Trophoblast cell (in vitro differentiated cells and primary cell): ENCODE measurements around the gene GNG5.
"Not testable (repeated sequence)": the region's sequence is repeated elsewhere in the genome, so short reads cannot be mapped to it uniquely, and the experiment has no call there.

Source experiments
- DNase-seq, 2 donors: peaks; one replicate each; pipeline ENCODE4 v3.0.0-alpha.2; 2016
- H2AFZ ChIP-seq: 2 replicates; pipeline ENCODE4 v1.6.1; 2013; ENCODE audit warnings: low read length, moderate library complexity, mild to moderate bottlenecking; ENCODE audit not compliant: insufficient read depth, poor library complexity
- H2AK5ac ChIP-seq: 2 replicates; pipeline ENCODE4 v1.6.1; 2013; ENCODE audit warnings: mild to moderate bottlenecking, low read length
- H2BK120ac ChIP-seq: 2 replicates; pipeline ENCODE4 v1.6.1; 2013; ENCODE audit warnings: low read length, mild to moderate bottlenecking, moderate library complexity; ENCODE audit not compliant: insufficient read depth, poor library complexity
- H2BK12ac ChIP-seq: 2 replicates; pipeline ENCODE4 v1.6.1; 2013; ENCODE audit warnings: mild to moderate bottlenecking, low read length, moderate library complexity
- H2BK5ac ChIP-seq: 2 replicates; pipeline ENCODE4 v1.6.1; 2013; ENCODE audit warnings: low read length, low read depth, moderate library complexity, mild to moderate bottlenecking; ENCODE audit not compliant: poor library complexity
- H3K14ac ChIP-seq: 2 replicates; pipeline ENCODE4 v1.6.1; 2013; ENCODE audit warnings: mild to moderate bottlenecking, low read length
- H3K18ac ChIP-seq: 2 replicates; pipeline ENCODE4 v1.6.1; 2013; ENCODE audit warnings: mild to moderate bottlenecking, low read length
- H3K23ac ChIP-seq: 2 replicates; pipeline ENCODE4 v1.6.1; 2013; ENCODE audit warnings: low read length
- H3K27ac ChIP-seq: 2 replicates; pipeline ENCODE4 v1.5.1; 2013; ENCODE audit warnings: low read depth, mild to moderate bottlenecking, inconsistent platforms, low read length, moderate library complexity
- H3K27me3 ChIP-seq: 2 replicates; pipeline ENCODE4 v1.6.1; 2013; ENCODE audit warnings: inconsistent platforms, mild to moderate bottlenecking, low read length, moderate library complexity; ENCODE audit not compliant: insufficient read depth
- H3K36me3 ChIP-seq, 2 experiments: 1 replicate in 1 of 2; 2 replicates in 1 of 2; pipeline ENCODE4 v1.6.1; 2013; ENCODE audit warnings: low read length in 2 of 2, mild to moderate bottlenecking in 2 of 2, moderate library complexity in 1 of 2; ENCODE audit not compliant: insufficient read depth in 2 of 2, control insufficient read depth in 1 of 2
- H3K4ac ChIP-seq: 2 replicates; pipeline ENCODE4 v1.6.1; 2013; ENCODE audit warnings: low read depth, mild to moderate bottlenecking, low read length, moderate library complexity
- H3K4me1 ChIP-seq, 2 experiments: 1 replicate in 1 of 2; 2 replicates in 1 of 2; pipeline ENCODE4 v1.6.1; 2013; ENCODE audit warnings: low read length in 2 of 2, mild to moderate bottlenecking in 2 of 2, moderate library complexity in 1 of 2; ENCODE audit not compliant: insufficient read depth in 2 of 2, control insufficient read depth in 1 of 2
- H3K4me2 ChIP-seq: 2 replicates; pipeline ENCODE4 v1.6.1; 2013; ENCODE audit warnings: inconsistent platforms, mild to moderate bottlenecking, low read length, moderate library complexity
- H3K4me3 ChIP-seq: 2 replicates; pipeline ENCODE4 v1.5.1; 2013; ENCODE audit warnings: mild to moderate bottlenecking, low read depth, low read length, inconsistent platforms
- H3K79me1 ChIP-seq: one replicate; pipeline ENCODE4 v1.6.1; 2013; ENCODE audit warnings: low read length
- H3K79me2 ChIP-seq: 2 replicates; pipeline ENCODE4 v1.6.1; 2013; ENCODE audit warnings: low read length, mild to moderate bottlenecking; ENCODE audit not compliant: control insufficient read depth, insufficient read depth, poor library complexity
- H3K9ac ChIP-seq: 2 replicates; pipeline ENCODE4 v1.6.1; 2013; ENCODE audit warnings: mild to moderate bottlenecking, low read length
- H3K9me3 ChIP-seq: 2 replicates; pipeline ENCODE4 v1.6.1; 2013; ENCODE audit warnings: low read depth, mild to moderate bottlenecking, control low read depth, inconsistent platforms, low read length; ENCODE audit not compliant: insufficient read depth
- H4K12ac ChIP-seq: 2 replicates; pipeline ENCODE4 v1.6.1; 2013; ENCODE audit warnings: low read depth, mild to moderate bottlenecking, low read length, moderate library complexity
- H4K8ac ChIP-seq: 2 replicates; pipeline ENCODE4 v1.6.1; 2013; ENCODE audit warnings: low read depth, mild to moderate bottlenecking, low read length, moderate library complexity
- H4K91ac ChIP-seq: one replicate; pipeline ENCODE4 v1.6.1; 2013; ENCODE audit warnings: low read depth, mild to moderate bottlenecking, low read length, moderate library complexity
- WGBS: extraction: QIAGEN DNeasy Blood & Tissue Kit; methylation state at CpG from one replicate; pipeline ENCODE4 v1.1.7; 2013; ENCODE audit warnings: missing lambda C conversion rate; ENCODE audit not compliant: insufficient read length, insufficient coverage; ENCODE audit errors: extremely low coverage; 5-methylcytosine and 5-hydroxymethylcytosine counted together

The GNG5 gene

DNA sequence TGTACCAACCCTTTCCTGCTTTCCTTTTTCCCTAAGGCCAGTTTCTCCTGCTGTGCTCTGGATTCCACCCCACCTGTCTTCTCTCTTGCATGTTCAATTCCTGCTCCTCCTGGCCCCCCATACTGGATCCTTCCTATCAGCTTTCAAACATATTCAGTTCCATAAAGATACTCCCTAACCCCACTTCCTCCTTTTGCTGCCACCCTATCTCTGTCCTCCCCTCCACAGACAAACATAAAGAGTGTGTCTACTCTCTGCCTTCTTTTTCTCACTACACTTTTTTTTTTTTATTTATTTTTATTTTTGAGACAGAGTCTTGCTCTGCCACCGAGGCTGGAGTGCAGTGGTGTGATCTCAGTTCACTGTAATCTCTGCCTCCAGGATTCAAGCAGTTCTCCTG is 44.3 kb downstream of the GNG5 start:
- Histone ChIP-seq H3K79me2 (no peaks in the 10 kb centered on the region), H3K4ac (no peak overlapping the region), H2BK120ac (no peak overlapping the region), H3K14ac (no peak overlapping the region), H3K23ac (no peak overlapping the region), H3K4me1 (no peaks in the 10 kb centered on the region), H3K4me2 (no peak overlapping the region), H3K9ac (no peak overlapping the region), H4K12ac (no peak overlapping the region), H4K91ac (no peak overlapping the region), H3K79me1 (no peaks in the 10 kb centered on the region), H2AK5ac (no peak overlapping the region), H3K4me3 (no peak overlapping the region), H3K9me3 (peaks cover 1% of the 10 kb centered on the region), H3K18ac (no peak overlapping the region), H3K27ac (no peak overlapping the region), H2BK12ac (no peak overlapping the region), H2BK5ac (no peak overlapping the region), H3K36me3 (no peaks in the 10 kb centered on the region), H3K27me3 (no peaks in the 10 kb centered on the region), H4K8ac (no peak overlapping the region), H2AFZ (no peak overlapping the region)
- no CpG with 5 or more reads among the region's 1 CpG for WGBS
- DNase-seq, result no peak

DNA sequence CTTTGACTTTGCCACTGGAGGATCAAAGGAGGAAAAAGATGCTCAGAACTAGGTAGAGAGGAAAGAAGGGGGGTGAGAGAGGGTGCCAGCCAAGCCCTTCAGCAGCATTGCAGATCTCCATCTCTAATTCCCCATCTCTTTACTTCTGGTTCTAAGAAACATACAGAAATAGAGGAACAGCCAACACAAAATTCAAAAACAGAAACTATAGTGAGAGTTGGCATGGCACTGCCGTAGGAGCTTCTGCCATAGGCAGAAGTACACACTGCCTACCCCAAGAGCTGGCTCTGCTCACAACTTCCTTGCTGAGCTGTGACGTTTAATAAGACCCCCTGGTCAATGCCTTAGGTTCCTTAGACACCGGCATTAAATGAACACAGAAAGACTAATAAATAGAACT is 53.9 kb downstream of the GNG5 start:
- Histone ChIP-seq H2AK5ac (no peak overlapping the region), H2BK120ac (no peak overlapping the region), H3K14ac (no peak overlapping the region), H3K79me2 (no peaks in the 10 kb centered on the region), H2BK5ac (no peak overlapping the region), H3K4me1 (no peaks in the 10 kb centered on the region), H2AFZ (no peak overlapping the region), H4K8ac (no peak overlapping the region), H3K79me1 (no peaks in the 10 kb centered on the region), H3K4me3 (no peak overlapping the region), H3K4ac (no peak overlapping the region), H2BK12ac (no peak overlapping the region), H3K27me3 (no peaks in the 10 kb centered on the region), H3K23ac (no peak overlapping the region), H4K91ac (no peak overlapping the region), H4K12ac (no peak overlapping the region), H3K4me2 (no peak overlapping the region), H3K27ac (no peak overlapping the region), H3K9me3 (no peaks in the 10 kb centered on the region), H3K36me3 (no peaks in the 10 kb centered on the region), H3K18ac (no peak overlapping the region), H3K9ac (no peak overlapping the region)
- no peak for DNase-seq
- WGBS, result no CpG with 5 or more reads among the region's 3 CpGs

DNA sequence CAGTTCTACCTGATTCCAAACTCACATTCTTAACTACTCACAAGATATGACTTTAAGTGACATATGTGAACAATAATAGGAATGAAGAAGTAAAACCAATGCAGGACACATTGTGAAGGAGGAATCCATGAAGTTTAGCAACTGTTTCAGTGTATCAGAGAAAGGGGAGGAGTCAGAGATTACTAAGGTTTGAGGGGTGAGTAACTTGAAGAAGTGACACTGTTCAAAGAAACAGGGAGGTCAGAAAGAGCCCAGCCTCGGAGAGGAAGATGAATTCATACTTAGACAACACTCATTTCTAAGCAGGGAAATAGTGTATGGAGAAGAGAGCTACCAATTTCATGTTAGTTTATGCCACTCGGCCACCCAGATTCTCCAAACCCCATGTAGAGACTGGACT is 55.5 kb downstream of the GNG5 start:
- Histone ChIP-seq H3K14ac (no peak overlapping the region), H3K36me3 (no peaks in the 10 kb centered on the region), H3K18ac (no peak overlapping the region), H3K4me1 (no peaks in the 10 kb centered on the region), H2AFZ (no peak overlapping the region), H2BK120ac (no peak overlapping the region), H3K23ac (no peak overlapping the region), H4K12ac (no peak overlapping the region), H3K9me3 (no peaks in the 10 kb centered on the region), H2BK12ac (no peak overlapping the region), H3K9ac (no peak overlapping the region), H3K4ac (no peak overlapping the region), H3K79me2 (no peaks in the 10 kb centered on the region), H4K8ac (no peak overlapping the region), H4K91ac (no peak overlapping the region), H3K4me3 (no peak overlapping the region), H2BK5ac (no peak overlapping the region), H3K4me2 (no peak overlapping the region), H3K27me3 (no peaks in the 10 kb centered on the region), H3K79me1 (no peaks in the 10 kb centered on the region), H3K27ac (no peak overlapping the region), H2AK5ac (no peak overlapping the region)
- WGBS, result no CpG with 5 or more reads among the region's 2 CpGs
- peak; percentile 7 to 47 for DNase-seq

DNA sequence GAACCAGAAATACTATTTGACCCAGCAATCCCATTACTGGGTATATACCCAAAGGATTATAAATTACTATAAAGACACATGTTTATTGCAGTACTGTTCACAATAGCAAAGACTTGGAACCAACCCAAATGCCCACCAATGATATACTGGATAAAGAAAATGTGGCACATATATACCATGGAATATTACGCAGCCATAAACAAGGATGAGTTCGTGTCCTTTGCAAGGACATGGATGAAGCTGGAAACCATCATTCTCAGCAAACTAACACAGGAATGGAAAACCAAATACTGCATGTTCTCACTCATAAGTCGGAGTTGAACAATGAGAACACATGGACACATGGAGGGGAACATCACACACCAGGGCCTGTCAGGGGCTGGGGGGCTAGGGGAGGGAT is 57.7 kb downstream of the GNG5 start:
- H2BK120ac ChIP-seq, H2BK12ac ChIP-seq, H3K79me1 ChIP-seq, H3K27me3 ChIP-seq, H3K9me3 ChIP-seq, H4K91ac ChIP-seq, H3K79me2 ChIP-seq, H2BK5ac ChIP-seq, H3K27ac ChIP-seq, H3K18ac ChIP-seq, H4K12ac ChIP-seq, H3K4me3 ChIP-seq, H3K14ac ChIP-seq, H3K4ac ChIP-seq, H3K9ac ChIP-seq, H3K4me1 ChIP-seq, DNase-seq, H3K4me2 ChIP-seq, H3K36me3 ChIP-seq, H4K8ac ChIP-seq, H2AFZ ChIP-seq, H3K23ac ChIP-seq, H2AK5ac ChIP-seq: not testable (repeated sequence)
- WGBS, result no CpG with 5 or more reads among the region's 3 CpGs
